ENCODE data around the gene FNDC8.
A peak's percentile ranks its signal among the peaks of the same experiment; 100 is the strongest.
"Not testable (repeated sequence)": the region's sequence is repeated elsewhere in the genome, so short reads cannot be mapped to it uniquely, and the experiment has no call there.

FNDC8 gene

GRCh38 chr17:35095741-35096140 is 25.7 kb upstream of the FNDC8 start:
- no peak for DNase-seq (ENCODE audit: low spot score)

- DNase-seq (ENCODE audit: low spot score), result no peak
These were observed 23.6 kb upstream of the FNDC8 start for GRCh38 chr17:35097776-35098175.

GRCh38 chr17:35099908-35100307 is 21.5 kb upstream of the FNDC8 start:
- DNase-seq (ENCODE audit: low spot score), result no peak

GRCh38 chr17:35101036-35101435 is 20.4 kb upstream of the FNDC8 start:
- no peak for DNase-seq (ENCODE audit: low spot score)

- no peak for DNase-seq (ENCODE audit: low spot score)
These were observed 19.7 kb upstream of the FNDC8 start for GRCh38 chr17:35101725-35102124.

- DNase-seq (ENCODE audit: low spot score), result no peak
These were observed 18.1 kb upstream of the FNDC8 start for GRCh38 chr17:35103271-35103670.

GRCh38 chr17:35104844-35105450 is 16.5 kb upstream of the FNDC8 start:
- DNase-seq (ENCODE audit: low spot score), result no peak

- DNase-seq (ENCODE audit: low spot score), result not testable (repeated sequence)
These were observed 10.6 kb upstream of the FNDC8 start for GRCh38 chr17:35110791-35111190.

- no peak for DNase-seq (ENCODE audit: low spot score)
These were observed 4.6 kb upstream of the FNDC8 start for GRCh38 chr17:35116845-35117244.

- peak; percentile 26 for DNase-seq (ENCODE audit: low spot score)
These were observed 3.4 kb upstream of the FNDC8 start for GRCh38 chr17:35117984-35118383.

GRCh38 chr17:35119370-35120165 is 1.8 kb upstream of the FNDC8 start, which contains the start of gene RAD51D:
Gene RAD51D, minus strand, starts transcription at chr17:35119860. Its CDS starts 247 bp downstream, at chr17:35119613.
- peak; percentile 73 for DNase-seq (ENCODE audit: low spot score)

GRCh38 chr17:35127751-35128514 is 6.5 kb downstream of the FNDC8 start:
- no peak for DNase-seq (ENCODE audit: low spot score)

- no peak for DNase-seq (ENCODE audit: low spot score)
These were observed 7.9 kb downstream of the FNDC8 start for GRCh38 chr17:35129154-35129972.

- DNase-seq (ENCODE audit: low spot score), result no peak
These were observed 8.5 kb downstream of the FNDC8 start for GRCh38 chr17:35129973-35130351.

GRCh38 chr17:35130392-35130791 is 9.0 kb downstream of the FNDC8 start:
- DNase-seq (ENCODE audit: low spot score), result no peak

- DNase-seq (ENCODE audit: low spot score), result no peak
These were observed 10.7 kb downstream of the FNDC8 start for GRCh38 chr17:35132099-35132498.

GRCh38 chr17:35132816-35133550 is 11.6 kb downstream of the FNDC8 start:
- no peak for DNase-seq (ENCODE audit: low spot score)

GRCh38 chr17:35135322-35135721 is 13.9 kb downstream of the FNDC8 start:
- DNase-seq (ENCODE audit: low spot score), result no peak

GRCh38 chr17:35138218-35138617 is 16.8 kb downstream of the FNDC8 start:
- DNase-seq (ENCODE audit: low spot score), result no peak

GRCh38 chr17:35141681-35142466 is 20.5 kb downstream of the FNDC8 start, which contains the start of gene NLE1:
Gene NLE1, minus strand, starts transcription at chr17:35142303. Its CDS starts 28 bp downstream, at chr17:35142275.
- DNase-seq (ENCODE audit: low spot score), result peak; percentile 58
